Activated naive CD4-positive, alpha-beta T cell treated with Interleukin-2 at 50 U/mL for 16 hours (primary cell): ENCODE results near the gene XPR1.
"Not testable (repeated sequence)": the region's sequence is repeated elsewhere in the genome, so short reads cannot be mapped to it uniquely, and the experiment has no call there.

ENCODE experiments used
- DNase-seq: peaks from one replicate; pipeline ENCODE4 v3.0.0-alpha.2; 2020

The XPR1 gene

DNA sequence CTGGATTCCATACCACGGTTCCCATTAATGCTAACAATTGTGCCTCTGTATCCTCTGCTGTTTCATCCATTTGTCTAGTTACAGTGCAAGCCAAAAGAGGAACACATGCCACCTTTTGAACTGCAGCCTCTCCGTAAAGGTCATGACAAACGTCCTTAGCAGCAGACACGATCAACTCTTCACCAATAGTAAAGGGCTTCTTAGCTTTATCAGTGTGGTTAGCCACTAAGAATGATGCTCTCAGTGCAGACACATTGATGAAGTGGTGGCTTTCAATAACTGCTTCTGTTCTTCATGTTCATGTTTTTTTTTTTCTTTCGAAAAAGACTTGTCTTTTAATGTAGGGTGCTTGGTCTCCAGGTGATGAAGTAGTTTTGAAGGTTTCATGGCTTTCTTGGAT lies 14.3 kb downstream of the XPR1 start:
- DNase-seq = no peak

DNA sequence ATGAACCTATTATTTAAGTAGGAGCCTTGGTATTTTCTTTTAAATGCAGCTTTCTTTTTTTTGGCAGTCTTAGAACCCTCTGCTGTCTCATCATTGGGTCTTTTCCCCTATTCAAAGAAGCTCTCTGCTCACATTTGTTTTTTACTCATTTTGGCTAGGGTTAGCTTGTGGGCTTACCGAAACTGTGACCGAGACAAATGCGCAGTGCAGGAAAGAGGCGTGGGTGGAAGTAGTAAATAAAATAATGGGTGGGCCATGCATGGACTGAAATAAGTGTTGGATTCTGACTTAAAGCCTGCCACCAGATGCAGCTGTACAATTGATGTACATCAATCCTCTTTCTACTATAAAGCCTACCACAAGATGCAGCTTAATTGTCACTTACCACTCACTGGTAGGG lies 14.7 kb downstream of the XPR1 start:
- DNase-seq = no peak

DNA sequence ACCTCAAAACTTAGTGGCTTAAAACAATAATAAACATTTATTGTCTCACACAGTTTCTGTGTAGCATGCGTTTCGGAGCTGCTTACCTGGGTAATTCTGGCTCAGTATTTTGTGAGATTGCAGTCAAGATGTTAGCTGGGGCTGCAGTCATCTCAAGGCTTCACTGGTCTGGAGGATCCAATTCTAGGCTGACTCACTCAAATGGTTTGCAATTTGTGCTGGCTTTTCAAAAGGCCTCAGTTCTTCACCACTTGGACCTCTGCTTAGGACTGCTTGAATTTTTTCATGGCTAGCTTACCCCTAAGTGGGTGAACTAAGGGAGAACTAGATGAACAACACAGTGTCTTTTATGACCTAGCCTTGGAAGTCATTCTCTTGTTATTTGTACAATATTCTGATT lies 21.0 kb downstream of the XPR1 start:
- no peak for DNase-seq

DNA sequence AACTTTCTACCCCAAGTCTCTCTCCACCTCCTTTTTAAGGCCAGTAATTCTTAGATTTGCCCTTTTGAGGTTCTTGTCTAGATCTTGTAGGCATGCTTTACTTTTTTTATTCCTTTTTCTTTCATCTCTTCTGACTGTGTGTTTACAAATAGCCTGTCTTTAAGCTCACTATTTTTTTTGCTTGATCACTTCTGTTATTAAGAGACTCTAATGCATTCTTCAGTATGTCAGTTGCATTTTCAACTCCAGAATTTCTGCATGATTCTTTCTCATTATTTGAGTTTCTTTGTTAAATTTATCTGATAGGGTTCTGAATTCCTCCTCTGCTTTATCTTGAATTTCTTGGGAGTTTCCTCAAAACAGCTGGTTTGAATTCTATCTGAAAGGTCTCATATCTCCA lies 30.9 kb downstream of the XPR1 start:
- DNase-seq = no peak

DNA sequence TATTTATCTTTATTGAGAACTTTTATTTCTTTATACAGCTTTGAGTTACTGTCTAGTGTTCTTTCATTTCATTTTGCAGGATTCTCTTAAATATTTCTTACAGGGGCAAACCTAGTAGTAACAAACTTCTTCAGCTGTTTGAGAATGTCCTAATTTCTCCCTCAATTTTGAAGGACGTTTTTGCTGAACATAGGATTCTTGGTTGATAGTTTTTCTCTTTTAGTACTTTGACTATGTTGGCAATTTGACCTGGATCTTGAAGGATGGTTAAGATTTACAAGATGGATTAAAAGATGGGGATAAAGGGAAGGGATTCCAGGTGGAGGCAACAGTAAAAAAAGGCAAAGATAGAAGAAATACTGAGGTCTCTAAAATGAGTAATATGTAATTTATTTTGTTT lies 38.9 kb downstream of the XPR1 start:
- no peak for DNase-seq

DNA sequence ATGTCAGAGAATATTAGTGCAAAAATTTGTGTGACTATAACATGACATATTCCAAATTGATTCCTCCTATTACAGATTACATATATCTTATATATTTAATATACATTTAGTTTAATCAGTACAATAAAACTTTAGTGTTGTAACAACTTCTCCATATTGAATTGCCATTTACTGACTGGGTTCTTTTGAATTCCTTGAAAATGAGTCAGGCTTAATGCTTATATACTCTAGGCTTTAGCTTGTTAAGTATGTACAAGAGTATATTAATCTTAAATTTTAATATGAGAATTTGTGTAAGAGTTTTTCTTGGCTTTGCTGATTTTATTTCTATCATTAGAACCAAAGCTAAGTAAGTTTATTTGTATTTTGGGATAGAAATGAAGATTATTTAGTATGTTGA lies 40.3 kb downstream of the XPR1 start:
- DNase-seq = no peak

DNA sequence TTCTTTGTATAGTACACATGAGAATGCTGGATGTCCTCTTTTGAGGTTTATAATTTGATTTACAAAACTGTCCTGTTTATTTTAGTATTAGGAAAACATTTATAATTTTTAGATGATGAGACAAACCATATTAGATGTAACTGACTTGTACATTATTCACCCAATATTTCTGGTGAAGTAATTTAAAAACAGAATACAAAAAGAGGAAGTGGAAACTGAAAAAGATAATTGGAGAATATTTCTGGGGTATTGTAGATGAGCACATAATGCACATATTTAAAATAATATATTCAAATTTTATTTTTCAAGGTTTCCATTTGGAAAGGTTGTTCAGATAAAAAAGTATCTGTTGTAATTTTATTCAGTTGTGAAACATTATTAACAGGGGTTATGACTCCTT lies 40.7 kb downstream of the XPR1 start:
- DNase-seq = no peak

DNA sequence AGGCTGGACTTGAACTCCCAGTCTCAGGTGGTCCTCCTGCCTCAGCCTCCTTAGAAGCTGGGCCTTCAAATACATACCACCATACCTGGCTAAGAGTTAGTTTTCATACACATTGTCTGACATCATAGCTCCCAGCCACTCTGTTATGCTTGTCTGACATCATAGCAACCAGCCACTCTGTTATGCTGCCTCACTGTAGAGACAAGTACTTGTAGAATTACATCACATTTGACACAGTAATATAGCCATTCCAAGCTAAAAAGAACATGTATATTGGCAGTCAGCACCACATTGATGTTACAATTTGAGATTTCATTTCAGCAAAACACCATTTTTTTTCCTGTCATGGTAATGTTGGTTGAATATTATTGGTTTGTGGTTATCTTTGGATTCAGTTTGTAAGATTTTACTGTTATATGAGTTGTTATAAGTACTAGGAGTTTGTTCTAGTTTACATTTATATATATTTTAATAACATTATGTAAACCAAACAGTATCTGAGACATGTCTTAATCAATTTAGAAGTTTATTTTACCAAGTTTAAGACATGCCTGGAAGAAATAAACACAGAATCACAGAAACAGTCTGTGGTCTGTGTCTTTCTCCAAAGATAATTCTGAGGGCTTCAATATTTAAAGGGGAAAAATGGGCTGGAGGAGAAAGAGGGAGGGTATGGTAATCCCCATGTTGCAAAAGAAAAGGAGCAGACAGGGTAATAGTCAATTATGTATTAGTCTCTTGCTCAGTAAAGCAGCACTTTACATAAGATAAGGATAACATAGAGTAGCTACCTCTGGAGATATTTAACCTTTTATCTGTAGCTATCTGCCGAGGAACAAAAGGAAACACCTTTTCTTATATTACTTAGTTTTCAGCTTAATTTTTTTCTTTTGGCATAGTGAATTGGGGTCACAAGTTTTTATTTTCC lies 43.0 kb downstream of the XPR1 start:
- no peak for DNase-seq

DNA sequence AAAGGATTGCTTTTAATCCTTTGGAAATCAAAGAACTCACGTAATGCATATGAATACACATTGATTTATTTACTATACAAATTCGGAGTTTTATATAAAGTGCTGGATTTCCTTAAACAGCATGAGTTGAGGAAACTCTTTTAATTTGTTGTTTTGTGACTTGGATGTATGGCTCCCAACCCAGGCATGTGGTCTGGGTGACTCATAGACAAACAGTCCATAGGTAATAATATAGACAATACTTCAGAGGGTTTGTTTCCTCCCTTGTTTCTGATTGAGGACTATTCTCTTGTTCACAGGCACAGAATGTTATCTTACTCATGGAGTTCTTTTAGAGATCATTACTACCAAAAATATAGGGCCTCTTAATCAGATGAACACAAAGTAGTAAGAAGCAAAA lies 43.8 kb downstream of the XPR1 start:
- no peak for DNase-seq

DNA sequence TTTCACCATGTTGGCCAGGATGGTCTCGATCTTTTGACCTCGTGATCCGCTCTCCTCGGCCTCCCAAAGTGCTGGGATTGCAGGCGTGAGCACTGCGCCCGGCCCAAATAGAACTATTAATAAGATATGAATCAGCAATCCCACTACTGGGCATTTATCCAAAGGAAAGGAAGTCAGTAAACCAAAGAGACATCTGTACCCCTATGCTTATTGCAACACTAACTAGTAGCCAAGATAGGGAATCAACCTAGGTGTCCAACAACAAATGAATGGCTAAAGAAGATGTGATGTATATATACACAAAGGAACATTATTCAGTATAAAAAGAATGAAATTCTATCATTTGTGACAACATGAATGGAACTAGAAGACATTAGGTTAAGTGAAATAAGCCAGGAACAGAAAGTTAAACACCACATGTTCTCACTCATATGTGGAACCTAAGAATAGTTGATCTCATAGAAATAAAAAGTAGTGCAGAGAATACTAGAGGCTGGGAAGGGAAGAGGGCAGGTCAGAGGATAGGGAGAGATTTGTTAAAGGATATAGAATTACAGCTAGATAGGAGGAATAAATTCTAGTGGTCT lies 48.8 kb downstream of the XPR1 start:
- no peak for DNase-seq

DNA sequence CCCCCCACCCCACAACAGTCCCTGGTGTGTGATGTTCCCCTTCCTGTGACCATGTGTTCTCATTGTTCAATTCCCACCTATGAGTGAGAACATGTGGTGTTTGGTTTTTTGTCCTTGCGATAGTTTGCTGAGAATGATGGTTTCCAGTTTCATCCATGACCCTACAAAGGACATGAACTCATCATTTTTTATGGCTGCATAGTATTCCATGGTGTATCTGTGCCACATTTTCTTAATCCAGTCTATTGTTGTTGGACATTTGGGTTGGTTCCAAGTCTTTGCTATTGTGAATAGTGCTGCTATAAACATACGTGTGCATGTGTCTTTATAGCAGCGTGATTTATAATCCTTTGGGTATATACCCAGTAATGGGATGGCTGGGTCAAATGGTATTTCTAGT lies 51.3 kb downstream of the XPR1 start:
- not testable (repeated sequence) for DNase-seq

DNA sequence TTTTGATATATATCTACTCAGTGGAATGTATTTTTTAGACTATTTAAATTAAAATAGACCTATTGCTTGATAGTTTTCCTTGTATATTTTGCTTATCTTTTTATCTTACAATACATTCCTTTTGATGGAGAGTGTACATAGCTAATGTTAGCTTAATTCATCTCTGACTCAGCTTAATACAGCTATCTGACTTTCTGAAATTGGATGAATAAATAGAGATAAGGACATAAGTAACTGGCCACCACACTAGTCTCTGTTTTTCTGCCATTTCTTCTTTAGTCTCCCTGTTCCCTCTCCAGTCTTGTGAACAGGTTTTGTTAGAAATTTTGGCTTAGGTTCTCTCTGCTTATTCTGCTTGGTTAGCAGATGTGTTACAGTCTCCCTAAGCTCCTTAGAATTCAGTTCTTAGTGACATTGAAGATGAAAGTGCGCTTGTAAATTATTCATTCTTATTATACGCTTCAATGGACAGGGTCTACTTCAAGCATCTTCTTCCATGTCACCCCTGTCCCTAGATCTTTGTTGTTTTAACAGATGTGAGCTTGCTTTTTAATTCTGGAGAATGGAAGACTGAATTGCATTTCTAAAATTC lies 59.6 kb downstream of the XPR1 start:
- DNase-seq = no peak

DNA sequence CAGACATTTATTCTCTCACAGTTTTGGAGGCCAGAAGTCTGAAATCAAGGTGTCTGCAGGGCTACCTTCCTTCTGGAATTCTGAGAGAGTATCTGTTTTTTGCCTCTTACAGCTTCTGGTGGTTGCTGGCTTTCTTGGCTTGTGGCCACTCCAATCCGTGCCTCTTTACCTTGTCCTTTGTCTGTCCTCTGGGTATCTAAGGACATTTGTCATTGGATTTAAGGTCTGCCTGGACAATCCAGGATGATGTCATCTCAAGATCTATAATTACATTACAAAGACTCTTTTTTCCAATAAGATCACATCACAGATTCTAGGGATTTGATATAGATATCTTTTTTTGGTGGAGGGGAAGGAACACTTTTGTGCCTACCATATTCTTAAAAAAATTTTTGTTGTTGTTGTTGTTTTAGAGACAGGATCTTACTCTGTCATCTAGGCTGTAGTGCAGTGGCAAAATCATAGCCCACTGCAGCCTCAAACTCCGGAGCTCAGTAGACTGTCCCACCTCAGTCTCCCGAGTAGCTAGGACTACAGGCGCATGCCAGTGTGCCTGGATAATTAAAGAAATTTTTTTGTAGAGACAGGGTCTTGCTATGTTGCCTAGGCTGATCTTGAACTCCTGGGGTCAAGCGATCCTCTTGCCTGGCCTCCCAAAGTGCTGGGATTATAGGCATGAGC lies 61.9 kb downstream of the XPR1 start:
- DNase-seq = no peak

DNA sequence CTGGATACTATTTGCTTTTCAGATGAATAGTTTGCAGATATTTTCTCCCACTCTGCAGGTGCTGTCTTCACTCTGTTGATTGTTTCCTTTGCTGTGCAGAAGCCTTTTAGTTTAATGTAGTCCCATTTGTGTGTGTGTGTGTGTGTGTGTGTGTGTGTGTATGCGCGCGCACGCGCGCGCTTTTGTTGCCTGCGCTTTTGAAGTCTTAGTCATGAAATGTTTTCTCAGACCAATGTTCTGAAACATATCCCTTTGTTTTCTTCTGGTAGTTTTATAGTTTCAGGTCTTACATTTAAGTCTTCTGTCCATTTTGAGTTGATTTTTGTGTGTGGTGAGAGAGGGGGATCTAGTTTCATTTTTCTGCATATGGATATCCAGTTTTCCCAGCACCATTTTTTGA lies 63.5 kb downstream of the XPR1 start:
- no peak for DNase-seq

DNA sequence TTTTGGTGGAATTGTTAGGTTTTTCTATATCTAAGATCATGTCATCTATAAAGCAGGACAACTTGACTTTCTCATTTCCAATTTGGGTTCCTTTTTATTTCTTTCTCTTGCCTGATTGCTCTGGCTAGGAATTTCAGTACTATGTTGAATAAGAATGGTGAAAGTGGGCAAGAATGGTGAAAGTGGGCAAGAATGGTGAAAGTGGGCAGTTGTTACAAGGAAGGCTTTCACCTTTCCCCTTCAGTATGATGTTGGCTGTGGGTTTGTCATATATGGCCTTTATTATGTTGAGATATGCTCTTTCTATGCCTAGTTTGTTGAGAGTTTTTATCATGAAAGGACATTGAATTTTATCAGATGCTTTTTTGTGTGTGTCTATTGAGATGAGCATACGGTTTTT lies 64.5 kb downstream of the XPR1 start:
- no peak for DNase-seq

DNA sequence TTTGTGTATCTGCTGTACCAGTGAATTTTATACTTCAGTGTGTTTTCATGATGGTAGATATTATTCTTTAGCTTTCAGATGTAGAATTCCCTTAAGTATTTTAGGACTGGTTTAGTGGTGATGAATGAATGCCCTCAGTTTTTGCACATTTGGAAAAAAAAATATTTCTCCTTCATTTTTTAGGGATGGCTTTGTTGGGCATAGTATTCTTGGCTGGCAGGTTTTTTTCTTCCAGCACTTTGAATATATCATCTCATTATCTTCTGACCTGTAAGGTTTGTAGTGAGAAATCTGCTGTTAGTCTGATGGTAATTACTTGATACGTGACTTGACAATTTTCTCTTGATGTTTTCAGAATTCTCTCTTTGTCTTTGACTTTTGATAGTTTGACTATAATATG lies 66.8 kb downstream of the XPR1 start:
- DNase-seq = no peak

DNA sequence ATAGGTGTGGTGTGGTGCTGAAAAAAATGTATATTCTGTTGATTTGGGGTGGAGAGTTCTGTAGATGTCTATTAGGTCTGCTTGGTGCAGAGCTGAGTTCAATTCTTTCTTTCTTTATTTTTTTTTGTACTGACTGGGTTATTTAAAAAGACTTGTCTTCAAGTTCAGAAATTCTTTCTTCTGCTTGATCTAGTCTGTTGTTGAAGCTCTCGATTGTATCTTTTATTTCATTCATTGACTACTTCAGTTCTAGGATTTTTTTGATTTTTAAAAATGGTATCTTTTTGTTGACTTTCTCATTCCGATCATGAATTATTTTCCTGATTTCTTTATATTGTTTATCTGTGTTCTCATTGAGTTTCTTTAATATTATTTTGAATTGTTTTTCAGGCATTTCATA lies 70.6 kb downstream of the XPR1 start:
- DNase-seq = not testable (repeated sequence)

DNA sequence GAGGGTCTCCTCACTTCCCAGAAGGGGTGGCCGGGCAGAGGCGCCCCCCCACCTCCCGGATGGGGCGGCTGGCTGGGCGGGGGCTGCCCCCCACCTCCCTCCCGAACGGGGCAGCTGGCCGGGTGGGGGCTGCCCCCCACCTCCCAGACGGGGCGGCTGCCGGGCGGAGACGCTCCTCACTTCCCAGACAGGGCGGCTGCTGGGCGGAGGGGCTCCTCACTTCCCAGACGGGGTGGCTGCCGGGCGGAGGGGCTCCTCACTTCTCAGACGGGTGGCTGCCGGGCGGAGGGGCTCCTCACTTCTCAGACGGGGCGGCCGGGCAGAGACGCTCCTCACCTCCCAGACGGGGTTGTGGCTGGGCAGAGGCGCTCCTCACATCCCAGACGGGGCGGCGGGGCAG lies 78.9 kb downstream of the XPR1 start:
- not testable (repeated sequence) for DNase-seq

DNA sequence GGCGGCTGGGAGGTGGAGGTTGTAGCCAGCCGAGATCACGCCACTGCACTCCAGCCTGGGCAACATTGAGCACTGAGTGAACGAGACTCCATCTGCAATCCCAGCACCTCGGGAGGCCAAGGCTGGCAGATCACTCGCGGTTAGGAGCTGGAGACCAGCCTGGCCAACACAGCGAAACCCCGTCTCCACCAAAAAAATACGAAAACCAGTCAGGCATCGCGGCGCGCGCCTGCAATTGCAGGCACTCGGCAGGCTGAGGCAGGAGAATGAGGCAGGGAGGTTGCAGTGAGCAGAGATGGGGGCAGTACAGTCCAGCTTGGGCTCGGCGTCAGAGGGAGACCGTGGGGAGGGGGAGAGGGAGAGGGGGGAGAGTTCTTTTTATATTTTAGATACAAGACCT lies 79.4 kb downstream of the XPR1 start:
- not testable (repeated sequence) for DNase-seq

DNA sequence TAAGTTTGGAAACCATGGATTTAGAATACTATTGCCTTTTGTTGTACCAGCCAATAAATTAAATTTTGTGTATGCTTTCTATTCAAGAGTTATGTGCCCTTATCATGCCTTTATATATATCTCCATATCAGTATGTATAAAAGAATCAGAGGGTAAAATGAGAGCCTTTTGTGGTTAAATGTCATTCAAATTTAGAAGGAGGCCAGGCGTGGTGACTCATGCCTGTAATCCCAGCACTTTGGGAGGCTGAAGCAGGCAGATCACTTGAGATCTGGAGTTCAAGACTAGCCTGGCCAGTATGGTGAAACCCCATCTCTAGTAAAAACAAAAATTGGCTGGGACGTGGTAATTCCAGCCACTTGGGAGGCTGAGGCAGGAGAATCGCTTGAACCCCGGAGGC lies 88.9 kb downstream of the XPR1 start:
- DNase-seq = no peak

DNA sequence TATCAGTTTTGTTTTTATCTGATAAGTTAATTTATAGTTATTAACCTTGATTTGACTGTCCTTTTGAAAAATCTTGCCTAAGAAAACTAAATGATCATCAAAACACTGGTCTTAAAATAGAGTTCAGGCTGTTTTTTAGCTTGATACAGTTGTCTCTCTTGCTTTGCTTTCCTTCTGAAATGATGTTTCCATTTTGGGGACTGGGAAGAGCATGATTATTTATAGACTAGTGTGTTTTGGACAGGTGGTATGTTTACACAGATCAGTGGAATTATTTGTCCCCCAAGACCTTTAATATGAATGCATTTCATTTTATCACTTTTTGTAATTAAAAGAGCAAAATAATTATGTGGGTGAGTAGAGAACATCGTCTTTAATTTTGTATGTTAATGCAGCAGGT lies 90.8 kb downstream of the XPR1 start:
- no peak for DNase-seq

DNA sequence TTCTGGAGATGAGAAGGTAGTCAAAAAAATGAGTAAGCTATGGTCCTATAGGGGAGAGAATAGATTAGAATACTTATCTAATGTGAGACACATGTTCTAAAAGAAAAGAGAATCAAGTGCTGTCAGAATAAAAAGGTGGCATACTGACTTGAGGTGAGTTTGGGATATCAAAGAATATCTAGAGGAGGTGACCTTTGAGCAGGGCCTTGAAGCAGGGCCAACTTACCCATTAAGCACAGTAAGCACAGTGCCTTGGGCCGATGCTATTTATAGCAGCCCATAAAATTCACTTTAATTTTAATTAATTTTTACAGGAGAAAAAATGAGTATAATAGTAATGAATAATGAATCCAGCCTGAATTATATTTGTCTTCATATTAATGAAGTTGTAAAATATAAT lies 92.2 kb downstream of the XPR1 start:
- no peak for DNase-seq

DNA sequence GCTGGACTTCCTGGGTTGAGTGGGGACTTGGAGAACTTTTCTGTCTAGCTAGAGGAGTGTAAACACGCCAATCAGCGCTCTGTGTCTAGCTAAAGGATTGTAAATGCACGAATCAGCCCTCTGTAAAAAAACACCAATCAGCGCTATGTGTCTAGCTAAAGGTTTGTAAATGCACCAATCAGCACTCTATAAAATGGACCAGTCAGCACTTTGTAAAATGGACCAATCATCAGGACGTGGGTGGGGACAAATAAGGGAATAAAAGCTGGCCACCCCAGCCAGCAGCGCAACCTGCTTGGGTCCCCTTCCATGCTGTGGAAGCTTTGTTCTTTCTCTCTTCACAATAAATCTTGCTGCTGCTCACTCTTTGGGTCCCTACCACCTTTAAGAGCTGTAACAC lies 94.2 kb downstream of the XPR1 start:
- not testable (repeated sequence) for DNase-seq

DNA sequence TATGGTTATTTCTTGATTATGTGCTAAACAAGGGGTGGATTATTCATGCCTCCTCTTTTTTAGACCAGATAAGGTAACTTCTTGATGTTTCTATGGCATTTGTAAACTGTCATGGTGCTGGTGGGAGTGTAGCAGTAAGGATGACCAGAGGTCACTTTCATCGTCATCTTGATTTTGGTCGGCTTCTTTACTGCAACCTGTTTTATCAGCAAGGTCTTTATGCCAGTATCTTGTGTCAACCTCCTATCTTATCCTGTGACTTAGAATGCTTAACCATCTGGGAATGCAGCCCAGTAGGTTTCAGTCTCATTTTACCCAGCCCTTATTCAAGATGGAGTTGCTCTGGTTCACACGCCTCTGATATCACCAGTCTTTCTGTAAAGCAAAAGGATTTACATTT lies 95.9 kb downstream of the XPR1 start:
- not testable (repeated sequence) for DNase-seq
